Adipose tissue (tissue), 3 donors: Measurements from ENCODE around the gene ERAP2. TPM values are rescaled to one million over a fixed set of nuclear protein-coding genes. Genes with fewer than 3 reads are reported as not detected.

Experiments
- polyA plus RNA-seq, 3 donors: library from polyadenylated mRNA; stranded (reverse); fragments of 200-250 nt; gene quantifications; one replicate each; pipeline ENCODE4 v1.2.3, GENCODE V29; 2013
- donor health status: healthy with polysubstance abuse.
- donor health status: Bipolar disorder and iron deficiency.
- donor health status: healthy.

The ERAP2 gene
- polyA plus RNA-seq, 3 donors: 0.77 to 4.0 (median 1.8) TPM

Other genes with a start within 250 kb of the ERAP2 start
- 100 to 1,000 TPM in 2 of 3 donors, 10 to 100 TPM in 1; 45.3 to 178 (median 121) TPM for gene CAST, start 214.1 kb upstream of the ERAP2 start, polyA plus RNA-seq
- 10 to 100 TPM in 2 of 3 donors, 1 to 10 TPM in 1; 9.0 to 30.5 (median 12.0) TPM for gene ERAP1, start 68.6 kb upstream of the ERAP2 start, polyA plus RNA-seq
- gene LNPEP, start 59.6 kb downstream of the ERAP2 start, polyA plus RNA-seq: 10 to 100 TPM in 1 of 3 donors, 1 to 10 TPM in 2; 2.9 to 11.0 (median 3.1) TPM